ENCODE results near the gene WNT3A. TPM values are rescaled to one million over a fixed set of nuclear protein-coding genes. Genes with fewer than 3 reads are reported as not detected.

Gene WNT3A
- total RNA-seq, 1 donor from 2014 or later: 10.1 TPM

- H3K36me3 ChIP-seq: no peaks in the 10 kb centered on the region
- no peak overlapping the region for H3K27ac ChIP-seq
- DNase-seq: peak; percentile 41
- ATAC-seq: no peak
- no peak overlapping the region for H3K4me3 ChIP-seq
- TF ChIP-seq CTCF (IDR thresholded peaks at IDR 0.05): no peak
- H3K4me1 ChIP-seq: peaks cover 14% of the 10 kb centered on the region
- H3K27me3 ChIP-seq: no peaks in the 10 kb centered on the region
- no peaks in the 10 kb centered on the region for H3K9me3 ChIP-seq
- intact Hi-C loops (cut with DNase I): no loop called here
Observed at GRCh38 chr1:228079013-228079412, 72.2 kb downstream of the WNT3A start.

GRCh38 chr1:228079601-228080263, 72.9 kb downstream of the WNT3A start:
- ATAC-seq (no peak), DNase-seq (peak; percentile 62)
- intact Hi-C loops (cut with DNase I): no loop called here

GRCh38 chr1:228081144-228081543, 74.3 kb downstream of the WNT3A start:
- Histone ChIP-seq H3K4me3 (peak overlapping the region; percentile 84), H3K4me1 (peaks cover 35% of the 10 kb centered on the region), H3K9me3 (no peaks in the 10 kb centered on the region), H3K36me3 (no peaks in the 10 kb centered on the region), H3K27ac (no peak overlapping the region), H3K27me3 (no peaks in the 10 kb centered on the region)
- no peak for ATAC-seq
- no peak for TF ChIP-seq CTCF (IDR thresholded peaks at IDR 0.05)
- DNase-seq: peak; percentile 56
- intact Hi-C loops (cut with DNase I): no loop called here

More at GRCh38 chr1:228079601-228080263, 72.9 kb downstream of the WNT3A start:
- H3K27ac ChIP-seq: no peak overlapping the region
- no peaks in the 10 kb centered on the region for H3K9me3 ChIP-seq
- no peaks in the 10 kb centered on the region for H3K36me3 ChIP-seq
- TF ChIP-seq CTCF (IDR thresholded peaks at IDR 0.05): no peak
- no peaks in the 10 kb centered on the region for H3K27me3 ChIP-seq
- H3K4me3 ChIP-seq: no peak overlapping the region
- H3K4me1 ChIP-seq: peaks cover 21% of the 10 kb centered on the region

- DNase-seq (peak; percentile 65), ATAC-seq (peak; percentile 0)
- H3K27ac ChIP-seq: peak overlapping the region; percentile 99
- H3K36me3 ChIP-seq: no peaks in the 10 kb centered on the region
- peak overlapping the region; percentile 84 for H3K4me3 ChIP-seq
- intact Hi-C loops (cut with DNase I): no loop called here
- TF ChIP-seq CTCF (IDR thresholded peaks at IDR 0.05): no peak
- H3K27me3 ChIP-seq: no peaks in the 10 kb centered on the region
- H3K4me1 ChIP-seq: peaks cover 40% of the 10 kb centered on the region
- H3K9me3 ChIP-seq: no peaks in the 10 kb centered on the region
Observed at GRCh38 chr1:228081578-228082213, 74.9 kb downstream of the WNT3A start.

GRCh38 chr1:228082214-228082917, 75.6 kb downstream of the WNT3A start, which contains the start of gene ARF1:
Gene ARF1, plus strand, starts transcription at chr1:228082708. Its CDS starts 14,407 bp downstream, at chr1:228097115.
- Histone ChIP-seq H3K9me3 (no peaks in the 10 kb centered on the region), H3K4me3 (peak within 1 kb of the TSS; percentile 84), H3K36me3 (no peaks in the 10 kb centered on the region), H3K27ac (peak within 1 kb of the TSS; percentile 99), H3K27me3 (no peaks in the 10 kb centered on the region), H3K4me1 (peaks cover 47% of the 10 kb centered on the region)
- ATAC-seq (peak; percentile 96), DNase-seq (peak; percentile 96)
- intact Hi-C loops (cut with DNase I): no loop called here
- no peak for TF ChIP-seq CTCF (IDR thresholded peaks at IDR 0.05)

Measured in upper lobe of right lung (tissue), 1 donor.